Stimulated activated CD4-positive, alpha-beta T cell treated with anti-CD3 and anti-CD28 coated beads, Interleukin-15, amount 100 ng/mL, for 24 hours (primary cell): ENCODE results near the gene GRM7.

ENCODE experiments used
- DNase-seq: peaks from one replicate; pipeline ENCODE4 v3.0.0-alpha.2; 2020

GRM7 gene

DNA sequence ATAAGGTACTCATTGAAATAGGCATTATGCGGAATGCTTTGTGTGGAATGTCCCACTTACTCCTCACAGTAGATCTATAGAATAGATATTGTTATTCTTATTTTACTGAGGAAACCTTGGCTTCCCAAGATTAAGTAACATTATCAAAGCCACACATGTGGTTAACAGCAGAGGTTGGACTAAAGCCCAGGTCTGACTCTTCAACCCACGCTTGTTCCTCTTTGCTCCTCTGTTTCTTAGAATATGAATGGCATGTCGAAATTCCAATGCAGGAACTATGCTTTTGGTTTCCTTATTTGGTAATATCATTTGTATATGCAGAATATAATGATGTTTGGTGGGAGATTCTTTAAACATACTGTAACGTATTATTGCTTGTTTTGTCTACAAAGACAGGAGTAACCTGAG, 821.9 kb downstream of the GRM7 start:
- no peak for DNase-seq

DNA sequence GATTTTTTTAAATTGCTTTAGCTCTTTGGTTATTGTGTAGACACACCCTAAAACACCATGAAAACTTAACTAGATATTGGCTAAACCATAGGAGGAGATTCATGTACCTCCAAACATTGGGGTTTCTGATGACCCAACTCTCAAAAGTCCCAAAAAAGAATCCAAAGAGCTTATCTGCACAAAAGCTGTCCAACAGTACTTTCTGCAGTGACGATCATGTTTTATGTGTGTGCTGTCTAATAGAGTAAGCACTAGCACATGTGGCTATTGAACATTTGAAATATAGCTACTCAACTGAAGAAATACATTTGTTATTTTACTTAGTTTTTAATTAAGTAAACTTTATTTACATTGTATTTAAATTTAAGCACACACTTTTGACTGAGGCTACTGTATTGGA, 822.5 kb downstream of the GRM7 start:
- DNase-seq = no peak

DNA sequence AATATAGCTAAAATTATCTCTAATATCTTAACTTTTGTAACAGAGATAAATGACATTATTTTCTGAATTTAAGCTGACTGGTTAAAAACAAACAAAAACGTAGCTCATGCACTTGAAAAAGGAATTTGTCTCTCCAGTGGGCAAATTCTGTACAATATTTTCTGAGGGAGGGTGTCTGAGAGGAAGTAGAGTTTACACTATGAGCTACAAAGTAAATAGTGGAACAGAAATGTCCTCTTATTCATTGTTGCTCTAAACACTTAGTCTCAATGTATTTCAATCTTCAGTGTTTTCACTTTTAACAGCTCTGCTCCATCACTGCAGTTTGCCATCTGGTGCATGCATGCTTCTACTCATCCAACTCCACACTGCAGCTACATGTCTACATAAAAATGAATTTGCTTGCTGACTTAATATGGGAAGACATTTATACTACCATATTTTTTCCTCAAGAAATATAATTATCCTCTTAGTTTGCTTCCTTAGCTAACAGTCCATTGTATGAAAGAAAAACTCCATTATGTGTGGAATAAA, 823.3 kb downstream of the GRM7 start:
- no peak for DNase-seq

DNA sequence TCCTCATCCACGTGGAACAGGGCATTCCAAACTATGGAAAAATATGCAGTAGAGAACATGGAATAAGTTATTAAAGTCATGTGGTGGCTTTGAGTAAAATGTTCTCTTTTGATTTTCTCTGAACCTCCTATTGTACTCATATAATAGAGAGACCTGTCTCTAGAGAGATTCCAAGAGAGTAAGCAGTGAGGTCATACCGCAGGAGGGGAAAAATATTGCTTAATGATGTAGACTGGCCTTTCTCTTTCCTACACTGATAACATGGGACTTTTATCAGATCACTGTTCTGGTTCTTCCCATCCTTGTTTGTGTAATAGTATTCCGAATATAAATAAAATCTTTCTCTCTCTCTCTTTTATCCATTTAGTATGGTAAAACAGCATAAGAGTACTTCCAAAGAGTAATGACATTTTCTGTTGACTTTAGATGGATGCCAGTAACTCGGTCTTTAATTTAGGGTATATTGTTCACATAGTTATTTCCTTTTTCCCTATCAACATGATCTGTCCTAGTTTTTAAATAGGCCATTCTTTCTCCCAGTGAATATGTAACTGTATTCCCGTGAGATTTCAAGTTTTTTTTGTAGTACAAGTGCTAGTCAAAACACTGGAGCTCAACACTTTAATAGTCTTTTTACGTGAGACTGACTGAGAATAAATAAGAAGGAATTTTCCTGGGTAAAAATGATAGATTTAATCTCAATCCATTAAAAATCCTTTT, 826.7 kb downstream of the GRM7 start:
- no peak for DNase-seq

DNA sequence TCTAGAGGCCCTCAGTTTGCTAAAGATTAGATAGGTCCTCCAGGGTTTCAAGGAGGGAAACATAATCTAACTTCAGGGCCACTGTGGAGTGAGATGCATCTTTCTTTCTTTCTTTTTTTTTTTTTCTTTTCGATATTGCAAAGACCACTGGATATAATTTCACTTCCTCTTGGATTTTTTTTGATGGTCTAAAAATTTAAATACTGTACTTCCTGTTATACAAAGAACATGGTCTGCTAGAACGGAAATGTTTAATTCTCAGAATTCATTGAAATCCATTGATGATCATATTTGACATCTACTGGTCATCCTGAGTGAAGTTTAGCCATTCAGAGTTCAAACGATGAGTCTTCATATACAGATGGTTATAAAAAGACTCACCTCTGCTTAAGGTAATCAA, 832.0 kb downstream of the GRM7 start:
- no peak for DNase-seq

DNA sequence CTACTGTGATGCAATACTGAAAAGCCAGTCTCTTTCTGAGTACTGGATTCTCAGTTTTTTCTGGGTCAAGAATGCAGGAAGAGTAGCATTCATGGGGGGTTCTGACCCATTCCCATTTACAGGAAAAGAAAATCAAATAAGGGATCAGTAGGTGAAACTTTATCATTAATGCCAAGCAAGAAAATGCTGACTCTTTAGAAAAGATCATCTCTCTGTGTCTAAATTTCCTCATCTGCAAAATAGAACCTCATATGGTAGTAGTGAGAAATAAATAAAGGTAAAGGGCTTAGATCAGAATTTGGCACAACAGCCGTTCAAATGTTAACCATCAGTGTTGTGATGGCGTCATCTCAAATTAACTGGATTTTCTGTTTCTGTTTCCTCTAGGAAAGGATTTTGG, 833.1 kb downstream of the GRM7 start:
- DNase-seq = no peak

DNA sequence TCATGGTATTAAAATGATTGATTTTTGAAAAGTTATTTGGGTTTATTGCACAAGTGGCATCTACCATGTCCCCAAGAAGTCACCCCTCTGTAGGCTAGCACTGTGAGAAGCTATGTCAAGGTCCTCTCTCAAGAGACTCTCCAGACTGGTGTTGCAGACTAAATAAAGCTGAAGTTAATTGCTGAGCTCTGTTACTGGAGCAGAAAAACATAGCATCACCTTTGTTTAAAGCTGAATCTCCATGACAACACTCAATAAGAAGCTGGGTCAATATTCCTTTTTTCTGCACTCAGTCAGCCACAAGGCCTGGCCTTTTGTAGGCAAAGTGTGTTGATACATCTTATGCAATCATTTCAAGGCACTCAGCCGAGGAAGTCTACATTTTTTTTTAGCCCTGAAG, 834.1 kb downstream of the GRM7 start:
- DNase-seq = no peak

DNA sequence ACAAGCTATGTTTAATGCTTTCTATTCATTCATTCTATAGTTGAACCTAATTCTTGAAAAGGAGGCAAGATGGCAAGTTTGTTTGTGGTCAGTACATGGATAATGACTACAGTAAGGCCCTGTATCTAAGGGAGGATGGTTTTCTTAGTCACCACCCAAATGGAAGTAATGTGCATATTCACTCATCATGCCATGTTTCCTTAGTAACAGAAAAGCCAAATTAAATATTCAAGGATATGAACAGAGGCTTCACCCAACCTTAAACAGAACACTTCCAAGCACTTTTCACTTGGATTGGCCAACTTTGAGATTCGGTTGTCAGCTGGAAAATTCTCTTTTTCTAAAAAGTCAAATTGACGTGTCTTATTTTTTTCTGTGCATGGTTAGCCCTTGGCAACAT, 835.4 kb downstream of the GRM7 start:
- DNase-seq = no peak

DNA sequence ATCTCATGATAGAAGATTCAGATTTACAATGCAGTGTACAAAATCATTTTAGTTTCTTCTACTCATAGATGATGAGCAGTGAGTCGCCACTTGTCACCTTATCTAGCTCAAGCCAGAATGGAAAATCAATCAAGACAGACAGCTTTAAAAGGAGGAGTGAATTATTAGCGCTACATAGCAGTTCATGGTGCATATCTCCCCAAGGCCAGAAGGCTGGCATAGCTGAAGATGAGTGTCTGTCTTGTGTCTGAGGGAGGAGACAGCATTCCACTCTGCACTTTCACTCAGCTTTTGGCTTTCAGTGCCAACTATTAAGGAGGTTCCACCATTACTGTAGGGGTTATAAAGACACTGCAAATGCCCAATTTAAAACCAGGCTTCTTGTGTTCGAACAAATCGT, 836.6 kb downstream of the GRM7 start:
- no peak for DNase-seq

DNA sequence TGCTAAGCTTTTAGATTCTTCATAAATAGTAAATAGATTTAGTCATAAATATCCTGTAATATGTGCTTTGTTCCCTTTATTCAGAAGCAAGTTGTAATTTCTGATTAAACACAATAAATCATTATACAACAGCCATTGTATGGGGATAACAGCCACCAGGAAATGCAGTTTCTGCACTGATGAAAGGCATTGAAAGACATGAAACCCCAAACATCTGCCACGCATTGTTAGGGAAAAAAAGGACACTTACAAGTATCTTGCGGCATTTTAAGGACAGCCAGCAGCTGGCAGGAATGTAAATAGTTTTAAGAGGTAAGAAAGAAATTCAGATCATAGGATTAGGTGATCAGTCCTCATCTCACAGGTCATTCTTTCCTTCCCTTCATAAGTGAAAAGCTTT, 839.6 kb downstream of the GRM7 start:
- no peak for DNase-seq

DNA sequence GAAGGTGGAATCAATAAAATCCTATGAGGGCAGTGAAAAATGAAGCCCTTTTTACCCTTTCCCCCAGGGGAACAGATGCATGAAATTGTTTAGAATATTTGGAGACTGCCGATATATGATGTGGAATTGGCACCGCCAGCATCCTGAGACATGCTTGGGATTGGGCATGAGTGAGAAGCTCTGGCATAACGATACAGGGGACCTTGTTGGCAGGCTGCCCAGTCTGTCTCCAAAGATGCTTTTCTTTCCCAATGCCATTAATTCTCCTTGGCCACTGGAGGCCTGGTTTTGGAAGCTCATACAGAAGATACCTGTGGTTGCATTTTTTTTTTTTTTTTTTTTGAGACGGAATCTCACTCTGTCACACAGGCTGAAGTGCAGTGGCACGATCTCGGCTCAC, 840.1 kb downstream of the GRM7 start:
- no peak for DNase-seq

DNA sequence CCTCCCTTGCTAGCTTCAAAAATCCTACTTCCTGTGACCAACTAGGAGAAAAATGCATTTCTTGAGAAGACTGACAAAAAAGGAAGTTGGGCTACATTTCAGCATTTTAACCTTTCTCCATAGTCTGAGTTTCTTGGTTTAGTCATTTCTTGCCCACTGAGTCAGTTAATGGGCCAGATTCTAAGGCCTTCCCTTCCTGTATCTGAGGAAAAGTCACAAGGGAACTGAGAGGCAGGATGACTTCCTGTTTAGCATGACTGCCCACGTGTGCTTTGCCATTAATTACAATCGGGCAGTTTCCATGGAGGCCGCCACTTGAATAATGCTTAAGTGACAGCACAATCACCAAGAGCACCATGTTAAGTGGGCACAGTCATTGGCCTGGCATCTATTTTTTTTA, 846.3 kb downstream of the GRM7 start:
- DNase-seq = no peak

DNA sequence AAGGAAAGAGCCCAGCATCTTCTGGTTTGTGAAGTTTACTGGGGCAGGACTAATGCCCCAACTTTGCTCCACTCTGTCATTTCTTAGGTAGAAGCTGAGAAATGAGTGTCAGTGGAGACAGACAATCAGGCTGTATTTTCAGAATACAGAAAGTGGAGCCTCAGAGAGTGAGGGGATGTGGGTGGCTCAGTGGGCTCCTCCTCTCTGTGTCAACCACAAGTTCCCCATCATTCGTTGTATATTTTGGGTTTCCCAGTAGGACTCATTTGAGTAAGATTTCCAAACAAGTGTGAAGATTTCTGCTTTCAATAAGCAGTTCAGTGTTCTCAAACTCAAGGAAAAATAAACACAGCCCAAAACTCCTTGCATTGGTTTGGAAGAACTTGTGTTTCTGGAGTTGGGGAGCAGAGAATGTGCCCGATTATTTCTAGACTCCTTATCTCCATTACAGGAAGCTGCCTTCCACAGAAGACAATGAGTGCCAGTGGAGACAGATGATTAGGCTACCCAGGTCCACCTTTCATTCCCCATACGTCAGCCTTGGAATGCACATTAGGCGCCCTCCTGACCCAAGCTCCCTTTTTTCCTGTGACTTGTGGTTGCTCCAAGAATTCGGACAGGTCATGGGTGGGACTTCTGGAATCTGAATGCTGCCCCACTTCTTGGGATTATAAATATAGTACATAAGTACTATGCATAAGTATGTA, 848.6 kb downstream of the GRM7 start:
- no peak for DNase-seq

DNA sequence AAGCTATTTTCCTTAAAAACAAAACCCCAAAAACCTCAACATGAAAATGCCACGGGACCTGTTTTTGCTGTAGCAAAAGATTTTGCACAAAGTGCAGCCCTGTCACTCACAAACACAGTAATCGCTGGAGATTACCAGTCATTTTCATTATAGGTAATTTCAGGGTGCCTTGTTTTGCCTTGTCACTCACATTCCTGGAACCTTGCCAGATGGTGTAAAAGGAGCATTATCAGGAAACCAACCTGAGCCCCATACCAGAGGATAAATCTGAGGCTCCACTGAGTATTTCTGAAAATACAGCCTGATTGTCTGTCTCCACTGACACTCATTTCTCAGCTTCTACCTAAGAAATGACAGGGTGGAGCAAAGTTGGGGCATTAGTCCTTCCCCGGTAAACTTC, 849.4 kb downstream of the GRM7 start:
- no peak for DNase-seq

DNA sequence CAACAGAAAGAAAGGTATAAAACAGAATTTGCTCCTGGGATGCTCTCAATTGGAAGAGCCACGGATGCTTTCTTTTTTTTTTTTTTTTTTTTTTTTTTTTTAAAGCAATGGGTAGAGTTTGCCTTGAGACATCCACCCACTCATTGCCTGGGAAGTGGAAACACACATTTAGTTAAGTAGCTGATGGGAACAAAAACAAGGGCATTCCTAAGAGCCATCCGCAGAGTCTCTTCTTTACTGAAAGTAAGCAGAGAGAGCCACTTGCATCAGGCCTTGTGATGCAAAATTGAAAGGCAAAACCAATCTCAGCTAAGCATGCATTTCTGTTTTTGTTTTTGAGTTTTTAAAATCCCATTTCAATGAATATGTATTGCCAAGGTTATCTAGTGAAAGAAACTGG, 852.8 kb downstream of the GRM7 start:
- DNase-seq = no peak

DNA sequence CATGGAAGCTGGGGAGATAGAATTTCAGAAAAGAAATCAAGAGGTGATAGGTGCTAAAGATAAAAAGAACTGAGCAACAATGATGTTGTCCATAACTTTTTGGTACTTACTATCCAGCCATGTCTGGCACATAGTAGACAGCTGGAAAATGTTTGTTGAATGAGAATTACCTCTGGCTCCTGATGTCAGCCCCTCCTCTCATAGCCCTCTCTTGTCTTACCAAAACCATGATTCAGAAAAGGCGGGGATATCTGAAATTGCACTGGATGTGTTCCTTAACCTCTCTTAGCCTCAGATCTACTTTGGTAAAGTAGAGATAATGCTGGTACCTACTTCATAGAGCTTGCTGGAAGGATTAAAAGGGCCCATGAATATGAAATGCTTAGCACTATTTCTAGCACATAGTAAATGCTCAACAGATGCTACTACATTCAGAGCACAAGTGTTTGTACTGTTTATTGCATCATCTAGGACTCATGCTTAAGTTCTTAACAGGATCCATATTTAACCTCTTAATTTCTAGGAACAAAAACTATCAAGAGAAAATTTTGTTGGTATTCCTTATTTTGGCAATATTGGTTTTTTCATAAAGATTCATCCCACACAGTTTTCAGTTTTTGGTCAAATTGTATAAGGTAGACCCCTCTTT, 859.9 kb downstream of the GRM7 start:
- DNase-seq = no peak

DNA sequence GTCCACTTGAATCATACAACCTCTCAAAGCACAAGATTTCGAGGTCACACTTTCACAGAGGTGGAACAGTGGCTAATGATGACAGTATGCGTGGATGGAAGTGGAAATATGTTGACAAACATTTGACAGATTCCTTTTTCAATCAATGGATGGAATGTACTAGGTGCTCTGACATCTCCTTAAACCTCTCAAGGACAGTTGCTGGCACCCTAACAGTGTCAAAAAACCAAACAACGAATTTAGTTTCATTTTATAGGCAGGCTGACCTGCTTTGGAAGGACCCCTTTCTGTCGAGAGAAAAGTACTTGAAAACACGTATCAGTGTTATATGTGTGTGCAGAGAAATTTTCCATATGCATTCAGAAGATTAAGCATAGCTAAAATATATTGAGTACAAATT, 861.0 kb downstream of the GRM7 start:
- DNase-seq = no peak

DNA sequence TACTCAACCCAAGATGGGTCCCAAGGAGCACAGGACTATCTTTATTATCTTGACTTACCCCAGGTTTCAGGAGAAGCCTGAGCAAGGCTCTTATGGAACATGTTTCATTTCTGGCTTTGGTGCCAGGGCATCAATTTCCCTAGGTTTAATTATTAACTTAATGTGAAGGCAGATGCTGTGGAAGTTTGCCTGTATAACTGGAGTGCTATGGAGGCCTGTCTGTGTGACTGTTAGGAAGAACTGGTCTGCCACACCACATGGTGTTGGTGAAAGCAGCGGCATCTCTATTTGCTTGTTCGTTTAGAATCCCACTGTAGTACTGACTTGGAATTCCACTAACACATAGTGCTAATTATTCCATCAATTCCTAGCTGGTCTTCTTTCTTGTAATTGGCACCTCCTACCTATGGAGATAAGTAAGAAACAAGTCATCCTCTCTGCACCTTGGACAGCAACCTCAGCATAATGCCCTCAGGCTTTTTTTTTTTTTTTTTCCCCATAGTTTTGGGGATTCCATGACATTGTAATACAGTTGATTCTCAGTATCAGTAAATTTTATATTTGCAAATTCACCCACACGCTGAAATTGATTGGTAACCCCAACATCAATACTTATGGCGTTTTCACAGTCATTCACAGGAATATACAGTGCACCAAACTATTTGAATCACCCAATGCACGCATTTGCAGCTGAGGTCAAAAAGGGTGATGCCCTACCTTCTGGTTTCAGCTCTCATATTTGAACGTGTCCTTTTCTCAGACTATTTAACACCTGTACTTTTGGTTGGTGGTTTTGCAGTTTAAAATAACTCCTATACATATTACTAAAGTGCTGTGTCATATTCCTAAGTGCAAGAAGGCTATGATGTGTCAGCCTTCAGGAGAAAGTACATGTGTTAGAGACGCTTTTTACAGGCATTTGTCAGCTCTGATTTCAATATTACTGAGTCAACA, 867.9 kb downstream of the GRM7 start:
- no peak for DNase-seq

DNA sequence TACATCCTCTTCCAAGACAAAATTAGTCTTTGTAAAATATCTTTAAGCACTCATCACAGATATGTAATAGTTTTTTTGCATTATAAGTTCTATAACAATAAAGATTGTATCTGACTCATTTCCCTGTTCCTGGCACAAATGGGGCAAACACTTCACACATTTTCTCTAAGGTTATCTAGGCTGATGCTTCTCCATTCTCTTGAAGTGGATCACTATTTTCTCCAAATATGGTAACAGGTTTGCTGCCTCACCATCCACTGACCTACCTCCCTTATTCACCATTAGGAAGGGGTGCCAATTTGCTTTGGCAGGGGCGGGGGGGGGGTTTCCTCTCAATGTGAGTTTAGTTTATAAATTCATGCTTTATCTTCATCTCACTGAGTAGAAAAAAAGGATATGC, 873.0 kb downstream of the GRM7 start:
- DNase-seq = no peak

DNA sequence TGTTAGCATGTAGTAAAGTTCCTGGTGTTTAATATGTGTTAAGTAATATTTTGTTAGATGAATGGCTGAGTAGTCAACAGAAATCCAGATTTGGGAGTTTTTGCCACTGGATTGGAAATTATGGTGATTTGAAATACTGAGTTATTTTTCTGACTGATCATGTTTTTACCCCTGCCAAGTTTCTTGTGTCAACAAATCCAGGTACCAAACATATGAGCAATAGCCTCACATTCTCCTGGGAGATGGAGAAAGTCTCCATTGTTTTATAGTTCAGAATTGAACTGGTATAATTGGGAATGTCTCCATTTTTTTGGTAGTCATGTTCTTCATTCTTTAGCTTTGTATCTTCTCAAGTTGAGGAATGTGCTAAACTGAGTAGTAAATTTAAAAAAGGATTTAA, 873.5 kb downstream of the GRM7 start:
- DNase-seq = no peak

DNA sequence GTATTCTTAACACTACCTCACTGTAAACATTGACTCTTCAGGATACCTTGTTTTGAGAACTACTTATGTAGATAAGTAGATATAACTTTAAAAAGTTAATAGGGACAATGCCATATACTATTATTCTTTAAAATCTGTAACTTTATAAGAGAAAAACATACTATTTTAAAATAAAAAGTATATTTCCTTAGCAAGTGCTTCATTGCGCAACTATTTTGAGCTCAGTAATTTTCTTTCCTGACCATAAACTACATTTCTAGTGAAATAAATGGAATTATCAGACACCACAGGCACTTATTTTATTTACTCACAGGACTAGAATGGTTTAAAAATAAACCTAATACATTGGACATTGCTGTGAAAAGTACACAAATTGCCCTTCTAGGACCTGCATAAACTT, 876.3 kb downstream of the GRM7 start:
- no peak for DNase-seq

DNA sequence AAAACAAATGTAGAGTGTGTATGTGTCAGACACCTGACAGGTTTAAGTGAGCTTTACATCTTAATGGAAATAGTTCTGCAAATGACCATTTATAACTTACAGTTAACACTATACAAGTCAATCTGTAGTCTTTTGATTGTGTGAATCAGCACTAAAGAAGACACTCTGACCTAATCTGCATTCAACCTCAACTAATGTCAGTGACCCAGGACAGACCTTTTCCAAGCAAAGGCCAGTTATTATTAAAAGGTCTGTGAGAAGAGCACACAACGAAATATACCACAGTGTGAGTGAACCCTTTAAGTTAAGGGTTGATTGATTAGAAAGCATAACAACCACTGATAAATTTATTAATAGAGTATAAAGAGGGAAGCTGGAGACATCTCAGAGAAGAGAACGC, 878.8 kb downstream of the GRM7 start:
- DNase-seq = no peak

DNA sequence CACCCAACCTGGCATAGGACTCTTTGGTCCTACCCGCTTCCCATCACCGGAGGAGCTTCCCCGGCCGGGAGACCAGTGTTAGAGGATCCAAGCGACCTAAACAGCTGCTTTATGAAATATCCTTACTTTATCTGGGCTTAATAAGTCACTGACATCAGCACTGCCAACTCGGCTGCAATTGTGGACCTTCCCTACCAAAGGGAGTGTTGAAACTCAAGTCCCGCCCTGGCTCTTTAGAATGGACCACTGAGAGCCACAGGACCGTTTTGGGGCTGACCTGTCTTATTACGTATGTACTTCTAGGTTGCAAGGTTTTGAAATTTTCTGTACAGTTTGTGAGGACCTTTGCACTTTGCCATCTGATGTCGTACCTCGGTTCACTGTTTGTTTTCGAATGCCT, 879.5 kb downstream of the GRM7 start:
- no peak for DNase-seq
